GM18951 (cell line): ENCODE data around the gene IFIH1.

Experiments used
- POLR2A ChIP-seq: IDR thresholded peaks from 4 replicates; pipeline ENCODE4 v1.6.1; 2011; ENCODE audit warnings: mild to moderate bottlenecking; ENCODE audit not compliant: insufficient read length, insufficient read depth; ENCODE audit errors: extremely low read depth
- in situ Hi-C: fragments of 300-500 bp; cut with MboI; formaldehyde crosslinking; loops from one replicate; pipeline ENCODE4 v1.12.0; 2022; ENCODE audit warnings: low sequenced_read_pairs, mixed read lengths, inconsistent platforms; ENCODE audit not compliant: unreplicated experiment

IFIH1 gene

GRCh38 chr2:162318328-162319180 is at the start of gene IFIH1:
Gene IFIH1 (minus strand): TSS chr2:162318684. CDS start chr2:162318307, 377 bp downstream.
- peak; percentile 59 for TF ChIP-seq POLR2A
- in situ Hi-C loops, result no loop called here

DNA sequence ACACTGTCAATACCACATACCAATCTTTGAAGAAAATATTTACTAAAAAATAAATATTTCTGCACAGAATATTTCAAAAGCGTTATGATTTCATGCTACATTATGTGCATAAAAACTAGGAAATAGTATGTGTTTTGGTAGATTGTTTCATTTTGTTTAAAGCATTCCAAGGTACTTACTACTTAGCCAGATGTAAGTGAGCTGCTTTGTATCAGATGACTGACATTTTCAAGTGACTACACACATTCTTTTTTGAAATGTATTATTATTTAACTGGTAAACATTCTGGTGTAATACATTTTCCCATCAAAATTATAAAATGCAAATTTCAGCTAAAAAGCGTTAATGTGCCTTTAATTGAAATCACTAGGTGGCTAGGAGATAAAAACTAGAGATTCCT is 46.9 kb upstream of the IFIH1 start:
- TF ChIP-seq POLR2A, result no peak
- in situ Hi-C loops, result no loop called here

DNA sequence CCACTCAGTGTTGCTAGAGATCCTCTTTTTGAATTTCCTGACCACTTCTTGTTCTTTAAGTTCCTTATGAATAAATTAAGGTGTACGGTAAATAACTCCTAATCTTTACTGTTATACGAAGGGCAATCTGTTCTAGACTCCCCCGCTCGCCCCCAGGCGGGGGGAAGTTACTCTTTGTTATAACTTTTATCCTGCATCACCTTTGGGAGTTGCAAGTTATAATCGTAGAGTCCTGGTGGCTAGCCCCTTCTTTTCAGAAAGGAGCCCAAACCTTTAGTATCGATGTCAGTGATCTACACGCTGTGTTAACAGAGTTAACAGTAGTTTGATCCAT is 26.1 kb upstream of the IFIH1 start:
- in situ Hi-C loops, result no loop called here
- no peak for TF ChIP-seq POLR2A

GRCh38 chr2:162343824-162344616 is 25.5 kb upstream of the IFIH1 start, which contains the start of gene GCA:
Gene GCA (plus strand): TSS chr2:162344132. CDS start chr2:162344249, 117 bp downstream.
- in situ Hi-C loops, result no loop called here
- peak; percentile 74 for TF ChIP-seq POLR2A

DNA sequence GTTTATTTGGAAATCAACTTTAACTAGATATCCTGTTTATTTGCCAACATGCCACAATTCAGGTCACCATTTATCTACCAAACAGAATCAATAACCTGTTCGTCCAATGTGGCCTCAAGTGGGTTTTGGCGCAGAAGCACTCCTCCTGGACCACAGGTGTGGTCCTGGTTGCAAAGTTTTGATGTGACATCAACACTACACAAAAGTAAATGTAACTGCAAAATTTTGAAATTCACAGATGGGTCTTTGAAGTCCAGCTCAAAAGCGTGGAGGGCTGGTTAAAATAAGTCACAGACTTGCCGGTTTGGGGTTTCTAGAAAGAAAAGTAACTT is 25.0 kb upstream of the IFIH1 start:
- TF ChIP-seq POLR2A, result no peak
- in situ Hi-C loops, result no loop called here

DNA sequence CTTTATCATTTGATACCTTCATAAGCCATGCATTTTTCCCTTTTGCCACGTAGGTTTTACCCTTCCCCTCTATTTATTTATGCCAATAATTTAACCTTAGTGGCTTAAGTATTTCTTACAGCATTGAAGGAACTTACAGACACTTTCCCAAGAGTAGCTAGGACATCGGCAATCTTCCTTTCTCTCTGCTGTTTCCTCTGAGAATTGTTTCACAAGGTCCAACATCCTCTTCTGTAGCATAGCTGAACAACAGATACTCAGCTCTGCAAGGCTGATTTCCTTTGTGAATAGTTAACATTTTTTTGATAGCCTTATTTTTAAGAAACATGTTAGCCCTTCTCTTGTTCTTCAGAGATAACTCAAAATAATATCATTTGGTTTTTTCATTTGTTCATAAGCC is 24.4 kb upstream of the IFIH1 start:
- in situ Hi-C loops, result no loop called here
- no peak for TF ChIP-seq POLR2A

DNA sequence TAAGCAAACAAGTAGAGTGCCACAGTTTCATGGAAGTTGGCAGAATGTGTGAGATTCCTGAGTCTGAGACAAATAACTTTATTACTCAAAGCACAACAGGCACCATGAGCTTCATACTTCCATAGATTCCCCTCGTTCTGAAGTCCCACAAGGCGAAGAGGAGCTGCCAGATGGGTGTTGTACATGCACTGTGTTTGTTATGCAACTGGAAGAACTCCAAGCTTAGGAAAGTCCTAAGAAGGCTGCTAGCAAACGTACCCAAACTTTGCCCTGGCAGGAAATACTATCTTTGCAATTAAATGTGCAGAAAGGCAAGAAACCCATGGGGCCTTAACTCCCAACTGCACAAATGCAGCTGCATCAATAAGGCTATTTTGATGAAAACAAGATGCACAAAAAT is 23.8 kb upstream of the IFIH1 start:
- TF ChIP-seq POLR2A, result no peak
- in situ Hi-C loops, result no loop called here

DNA sequence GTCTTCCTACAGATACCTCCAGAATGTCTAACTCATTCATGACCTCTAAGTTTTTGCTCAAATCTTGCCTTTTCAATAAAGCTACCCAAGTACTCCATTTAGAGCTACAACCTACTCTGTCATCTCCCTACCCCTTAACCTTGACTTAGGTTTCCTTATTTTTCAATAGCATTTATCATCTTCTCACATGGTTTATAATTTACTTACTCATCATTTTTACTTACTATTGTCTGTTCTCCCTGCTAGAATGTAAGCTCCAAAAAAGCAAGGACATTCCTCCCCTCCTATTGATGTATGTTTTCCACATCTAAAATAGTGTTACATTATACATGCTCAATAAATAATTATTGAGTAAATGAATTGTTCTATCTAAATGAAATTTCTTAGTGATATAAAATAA is 22.3 kb upstream of the IFIH1 start:
- no peak for TF ChIP-seq POLR2A
- in situ Hi-C loops, result no loop called here

GRCh38 chr2:162337868-162338267 is 19.4 kb upstream of the IFIH1 start:
- in situ Hi-C loops, result no loop called here
- no peak for TF ChIP-seq POLR2A

DNA sequence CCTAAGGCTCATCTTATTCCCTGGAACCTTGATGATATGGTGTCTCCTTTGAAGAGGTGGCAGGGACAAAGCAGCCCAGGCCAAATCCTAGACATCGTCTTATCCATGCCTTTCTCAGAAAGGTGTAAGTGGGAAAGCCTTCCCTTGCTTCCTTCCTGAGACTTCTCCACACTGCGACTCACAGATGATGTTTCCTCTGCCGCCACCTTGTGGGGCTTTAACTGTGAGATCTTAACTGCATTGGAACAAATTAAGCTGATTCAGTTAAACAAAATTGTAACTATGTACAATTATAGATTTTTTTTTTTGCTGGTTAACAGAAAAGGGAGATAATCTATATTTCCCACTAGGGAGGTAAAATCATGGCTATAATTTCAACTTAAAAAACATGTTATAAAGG is 15.5 kb upstream of the IFIH1 start:
- no peak for TF ChIP-seq POLR2A
- in situ Hi-C loops, result no loop called here

- TF ChIP-seq POLR2A, result no peak
- in situ Hi-C loops, result no loop called here
These were observed 12.4 kb upstream of the IFIH1 start for GRCh38 chr2:162330881-162331280.

GRCh38 chr2:162328424-162329157 is 10.1 kb upstream of the IFIH1 start:
- no peak for TF ChIP-seq POLR2A
- in situ Hi-C loops, result no loop called here

DNA sequence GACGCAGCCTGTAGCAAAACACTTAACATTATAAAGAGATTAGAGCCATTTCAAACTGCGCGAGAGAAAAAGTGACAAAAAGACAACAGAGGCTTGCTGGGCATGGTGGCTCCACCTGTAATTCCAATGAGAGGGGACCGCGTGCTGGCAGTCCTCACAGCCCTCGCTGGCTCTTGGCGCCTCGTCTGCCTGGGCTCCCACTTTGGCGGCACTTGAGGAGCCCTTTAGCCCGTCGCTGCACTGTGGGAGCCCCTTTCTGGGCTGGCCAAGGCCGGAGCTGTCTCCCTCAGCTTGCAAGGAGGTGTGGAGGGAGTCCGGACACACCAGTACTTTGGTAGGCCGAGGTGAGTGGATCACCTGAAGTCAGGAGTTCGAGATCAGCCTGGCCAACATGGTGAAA is 9.3 kb upstream of the IFIH1 start:
- no peak for TF ChIP-seq POLR2A
- in situ Hi-C loops, result no loop called here

DNA sequence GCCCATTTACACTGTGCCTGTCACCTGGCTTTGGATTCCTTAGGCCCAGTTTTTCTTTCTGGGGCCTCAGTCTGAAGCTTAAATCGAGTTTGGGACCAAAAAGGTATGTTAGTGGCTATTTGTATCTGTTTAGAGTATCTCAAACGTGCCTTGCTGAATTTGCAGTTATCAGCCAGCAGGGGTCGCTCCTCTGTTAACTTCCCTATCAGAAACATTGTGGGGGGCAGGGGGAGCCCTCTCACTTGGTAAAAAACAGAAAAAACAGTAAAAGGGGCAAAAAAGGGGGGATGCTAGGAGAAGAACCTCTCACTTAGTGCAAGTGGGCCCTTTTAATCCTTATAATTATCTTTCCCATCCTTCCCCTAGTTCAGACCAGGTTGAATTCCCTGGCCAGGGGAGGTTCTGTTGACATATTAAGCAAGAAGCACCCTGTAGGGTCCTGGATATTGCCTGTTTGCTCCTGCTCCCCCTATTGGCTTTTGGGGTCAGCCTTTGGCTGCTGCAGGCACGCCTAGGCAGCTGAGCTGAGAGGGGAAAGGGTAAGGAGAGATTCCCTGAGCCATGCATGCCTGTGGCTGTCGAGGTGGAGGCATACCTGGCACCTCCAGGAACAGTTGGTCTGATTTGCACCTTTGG is 8.8 kb upstream of the IFIH1 start:
- in situ Hi-C loops, result no loop called here
- TF ChIP-seq POLR2A, result no peak
